Hepatocyte (in vitro differentiated cells): Measurements from ENCODE around the gene CGAS. TPM values are rescaled to one million over a fixed set of nuclear protein-coding genes. Genes with fewer than 3 reads are reported as not detected.
"Not testable (repeated sequence)": the region's sequence is repeated elsewhere in the genome, so short reads cannot be mapped to it uniquely, and the experiment has no call there.

Experiments used
- DNase-seq: peaks from one replicate; pipeline ENCODE4 v3.0.0-alpha.2; 2016; ENCODE audit warnings: low spot score
- H2AFZ ChIP-seq: fragments of 200-600 bp; sonication (generic); 2 replicates; pipeline ENCODE4 v1.6.0; 2016; ENCODE audit warnings: antibody characterized with exemption, mild to moderate bottlenecking
- H3K27ac ChIP-seq: fragments of 200-600 bp; sonication (generic); 2 replicates; pipeline ENCODE4 v1.5.1; 2016; ENCODE audit warnings: mild to moderate bottlenecking
- H3K27me3 ChIP-seq: fragments of 200-600 bp; sonication (generic); 2 replicates; pipeline ENCODE4 v1.6.1; 2016
- H3K36me3 ChIP-seq: fragments of 200-600 bp; sonication (generic); replicated peaks from 2 replicates; pipeline ENCODE4 v1.5.1; 2016; ENCODE audit warnings: low read depth; ENCODE audit not compliant: insufficient read depth
- H3K4me1 ChIP-seq: fragments of 200-600 bp; sonication (generic); 2 replicates; pipeline ENCODE4 v1.5.1; 2016; ENCODE audit warnings: mild to moderate bottlenecking, moderate library complexity; ENCODE audit not compliant: insufficient read depth
- H3K4me2 ChIP-seq: fragments of 200-600 bp; sonication (generic); 2 replicates; pipeline ENCODE4 v1.6.0; 2016
- H3K4me3 ChIP-seq: fragments of 200-600 bp; sonication (generic); 2 replicates; pipeline ENCODE4 v1.5.1; 2016; ENCODE audit warnings: mild to moderate bottlenecking
- H3K79me2 ChIP-seq: fragments of 200-600 bp; sonication (generic); 2 replicates; pipeline ENCODE4 v1.6.0; 2017; ENCODE audit warnings: mild to moderate bottlenecking
- H3K9me2 ChIP-seq: fragments of 200-600 bp; sonication (generic); replicated peaks from 2 replicates; pipeline ENCODE4 v1.6.0; 2017; ENCODE audit warnings: mild to moderate bottlenecking; ENCODE audit not compliant: insufficient read depth
- H3K9me3 ChIP-seq: fragments of 200-600 bp; sonication (generic); 2 replicates; pipeline ENCODE4 v1.5.1; 2016; ENCODE audit warnings: low read depth, mild to moderate bottlenecking
- H4K20me1 ChIP-seq: fragments of 200-600 bp; sonication (generic); 2 replicates; pipeline ENCODE4 v1.6.0; 2016; ENCODE audit warnings: mild to moderate bottlenecking; ENCODE audit not compliant: insufficient read depth, poor library complexity, severe bottlenecking
- EZH2 ChIP-seq: fragments of 200-600 bp; sonication (generic); IDR thresholded peaks from 2 replicates; pipeline ENCODE4 v1.6.1; 2016; ENCODE audit warnings: antibody characterized with exemption, mild to moderate bottlenecking, borderline replicate concordance
- EZH2phosphoT487 ChIP-seq: fragments of 200-600 bp; sonication (generic); IDR thresholded peaks from one replicate; pipeline ENCODE4 v1.6.1; 2018; ENCODE audit warnings: antibody characterized with exemption, mild to moderate bottlenecking, low read depth, moderate library complexity; ENCODE audit not compliant: unreplicated experiment, severe bottlenecking
- WGBS: methylation state at CpG from one replicate; pipeline ENCODE4 v1.1.6; 2016; ENCODE audit warnings: low lambda C conversion rate; ENCODE audit errors: missing lambda C conversion rate; 5-methylcytosine and 5-hydroxymethylcytosine counted together
- polyA plus RNA-seq: library from polyadenylated mRNA; unstranded; fragments of >200 nt; fragmentation: Nextera tagmentation; extraction: Ambion mirVana; gene quantifications from 2 replicates; pipeline ENCODE4 v1.2.1, GENCODE V29; 2016
- small RNA-seq: library from RNA; depleted of rRNA; stranded (forward); fragments of <200 nt; gene quantifications from one replicate; pipeline ENCODE3, GENCODE V24; 2014
- total RNA-seq: library from RNA; depleted of rRNA; stranded (reverse); fragments of >200 nt; gene quantifications from 2 replicates; pipeline ENCODE4 v1.2.3, GENCODE V29; 2014
- TF ChIP-seq, protein P1 (sequence below): fragments of 200-600 bp; sonication (generic); IDR thresholded peaks from 2 replicates; pipeline ENCODE4 v1.5.1; 2016; ENCODE audit warnings: antibody characterized with exemption, mild to moderate bottlenecking; ENCODE audit not compliant: poor library complexity

CGAS gene
- total and polyA plus RNA-seq, 2 experiments from 2014 or later: 0.35 to 0.50 TPM

DNA sequence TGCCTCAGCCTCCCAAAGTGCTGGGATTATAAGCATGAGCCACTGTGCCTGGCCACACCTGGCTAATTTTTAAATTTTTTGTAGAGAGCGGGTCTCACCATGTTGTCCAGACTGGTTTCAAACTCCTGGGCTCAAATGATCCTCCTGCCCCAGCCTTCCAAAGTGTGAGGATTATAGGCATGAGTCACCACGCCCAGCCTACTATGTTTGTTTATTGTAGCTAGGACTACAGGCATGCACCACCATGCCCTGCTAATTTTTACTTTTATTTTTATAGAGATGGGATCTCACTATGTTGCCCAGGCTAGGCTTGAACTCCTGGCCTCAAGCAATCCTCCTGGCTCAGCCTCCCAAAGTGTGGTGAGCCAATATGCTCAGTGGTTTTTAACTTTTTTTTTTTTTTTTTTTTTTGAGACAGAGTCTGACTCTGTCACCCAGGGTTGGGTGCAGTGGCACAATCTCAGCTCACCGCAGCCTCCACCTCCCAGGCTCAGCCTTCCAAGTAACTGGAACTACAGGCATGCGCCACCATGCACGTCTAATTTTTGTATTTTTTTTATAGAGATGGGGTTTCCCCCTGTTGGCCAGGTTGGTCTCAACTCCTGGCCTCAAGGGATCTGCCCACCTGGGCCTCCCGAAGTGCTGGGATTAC is 69.5 kb downstream of the CGAS start:
- no peaks in the 10 kb centered on the region for H3K27me3 ChIP-seq
- TF ChIP-seq EZH2: no peak
- TF ChIP-seq, protein P1, sequence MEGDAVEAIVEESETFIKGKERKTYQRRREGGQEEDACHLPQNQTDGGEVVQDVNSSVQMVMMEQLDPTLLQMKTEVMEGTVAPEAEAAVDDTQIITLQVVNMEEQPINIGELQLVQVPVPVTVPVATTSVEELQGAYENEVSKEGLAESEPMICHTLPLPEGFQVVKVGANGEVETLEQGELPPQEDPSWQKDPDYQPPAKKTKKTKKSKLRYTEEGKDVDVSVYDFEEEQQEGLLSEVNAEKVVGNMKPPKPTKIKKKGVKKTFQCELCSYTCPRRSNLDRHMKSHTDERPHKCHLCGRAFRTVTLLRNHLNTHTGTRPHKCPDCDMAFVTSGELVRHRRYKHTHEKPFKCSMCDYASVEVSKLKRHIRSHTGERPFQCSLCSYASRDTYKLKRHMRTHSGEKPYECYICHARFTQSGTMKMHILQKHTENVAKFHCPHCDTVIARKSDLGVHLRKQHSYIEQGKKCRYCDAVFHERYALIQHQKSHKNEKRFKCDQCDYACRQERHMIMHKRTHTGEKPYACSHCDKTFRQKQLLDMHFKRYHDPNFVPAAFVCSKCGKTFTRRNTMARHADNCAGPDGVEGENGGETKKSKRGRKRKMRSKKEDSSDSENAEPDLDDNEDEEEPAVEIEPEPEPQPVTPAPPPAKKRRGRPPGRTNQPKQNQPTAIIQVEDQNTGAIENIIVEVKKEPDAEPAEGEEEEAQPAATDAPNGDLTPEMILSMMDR: no peak
- TF ChIP-seq EZH2phosphoT487: no peak
- DNase-seq: no peak
- no peak overlapping the region for H3K4me3 ChIP-seq
- no peak overlapping the region for H3K4me2 ChIP-seq
- H3K4me1 ChIP-seq: no peaks in the 10 kb centered on the region
- H3K9me2 ChIP-seq: no peaks in the 10 kb centered on the region
- no peaks in the 10 kb centered on the region for H4K20me1 ChIP-seq
- H2AFZ ChIP-seq: no peak overlapping the region
- 87% methylated on average over 6 of the region's 6 CpGs for WGBS
- H3K9me3 ChIP-seq: no peaks in the 10 kb centered on the region
- H3K79me2 ChIP-seq: no peaks in the 10 kb centered on the region
- no peak overlapping the region for H3K27ac ChIP-seq
- H3K36me3 ChIP-seq: no peaks in the 10 kb centered on the region

- H3K79me2 ChIP-seq, H3K9me3 ChIP-seq, DNase-seq, H3K9me2 ChIP-seq, H2AFZ ChIP-seq, H3K27ac ChIP-seq, H3K4me1 ChIP-seq, H3K36me3 ChIP-seq, H3K4me3 ChIP-seq, H4K20me1 ChIP-seq, H3K27me3 ChIP-seq, H3K4me2 ChIP-seq: not testable (repeated sequence)
- 96% methylated on average over 10 of the region's 10 CpGs for WGBS
Measured at GRCh38 chr6:73381531-73381930, 70.6 kb downstream of the CGAS start.

DNA sequence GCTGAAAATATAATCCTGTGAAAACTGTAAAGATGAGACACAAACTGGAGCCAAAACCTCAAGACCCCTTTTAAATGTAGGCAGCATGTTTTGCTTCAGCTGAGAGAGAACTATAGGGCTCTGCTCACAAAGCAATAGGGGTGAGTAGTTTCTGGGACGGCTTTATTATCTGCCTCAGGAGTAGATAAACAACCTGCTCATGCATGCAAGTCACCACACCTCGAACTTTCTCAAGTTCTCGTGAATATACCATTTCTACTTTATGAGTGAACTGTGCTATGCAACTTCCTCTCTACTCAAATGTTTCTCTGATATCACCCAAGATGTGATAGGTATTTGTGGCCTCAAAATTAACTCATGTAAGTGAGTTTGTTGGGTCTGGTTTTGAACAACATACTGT is 74.9 kb downstream of the CGAS start:
- Histone ChIP-seq H3K4me1 (no peaks in the 10 kb centered on the region), H3K36me3 (no peaks in the 10 kb centered on the region), H3K4me3 (no peak overlapping the region), H3K9me3 (no peaks in the 10 kb centered on the region), H3K27me3 (no peaks in the 10 kb centered on the region), H3K27ac (no peak overlapping the region), H4K20me1 (no peaks in the 10 kb centered on the region), H3K79me2 (no peaks in the 10 kb centered on the region), H2AFZ (no peak overlapping the region), H3K9me2 (no peaks in the 10 kb centered on the region), H3K4me2 (no peak overlapping the region)
- TF ChIP-seq EZH2phosphoT487 (no peak), EZH2 (no peak)
- 56% methylated on average over 3 of the region's 3 CpGs for WGBS
- DNase-seq: no peak

- Histone ChIP-seq H3K36me3 (no peaks in the 10 kb centered on the region), H2AFZ (no peak overlapping the region), H3K9me2 (no peaks in the 10 kb centered on the region), H3K79me2 (no peaks in the 10 kb centered on the region), H3K4me1 (no peaks in the 10 kb centered on the region), H4K20me1 (no peaks in the 10 kb centered on the region), H3K4me2 (no peak overlapping the region), H3K9me3 (no peaks in the 10 kb centered on the region), H3K4me3 (no peak overlapping the region), H3K27ac (no peak overlapping the region), H3K27me3 (no peaks in the 10 kb centered on the region)
- no peak for DNase-seq
- TF ChIP-seq, protein P1: no peak
- no peak for TF ChIP-seq EZH2phosphoT487
- TF ChIP-seq EZH2: no peak
- WGBS: 62% methylated on average over 1 of the region's 1 CpG
Measured at GRCh38 chr6:73375216-73375615, 76.9 kb downstream of the CGAS start.

Small RNAs within 50 kb of the gene (small RNA-seq; reads per million reads assigned to genes)
- gene RN7SL827P: not detected
- not detected for gene RNU6-975P

Other genes with a start within 250 kb of the CGAS start
- gene KHDC1L, start 226.8 kb downstream of the CGAS start, total RNA-seq: not detected in 2 replicates
- gene KHDC1L, start 226.8 kb downstream of the CGAS start, polyA plus RNA-seq: 0.61 TPM in 1 of 2 replicates, not detected in the other
- 4.3 and 6.9 TPM in 2 replicates for gene KHDC1, start 189.1 kb downstream of the CGAS start, total RNA-seq
- gene KHDC1, start 189.1 kb downstream of the CGAS start, polyA plus RNA-seq: 5.5 and 7.3 TPM in 2 replicates
- gene DPPA5, start 98.0 kb downstream of the CGAS start, total RNA-seq: not detected in 2 replicates
- gene DPPA5, start 98.0 kb downstream of the CGAS start, polyA plus RNA-seq: not detected in 2 replicates
- gene KHDC3L, start 89.6 kb downstream of the CGAS start, total RNA-seq: not detected in 2 replicates
- gene KHDC3L, start 89.6 kb downstream of the CGAS start, polyA plus RNA-seq: not detected in 2 replicates
- not detected in 2 replicates for gene OOEP, start 82.4 kb downstream of the CGAS start, total RNA-seq
- not detected in 2 replicates for gene OOEP, start 82.4 kb downstream of the CGAS start, polyA plus RNA-seq
- gene DDX43, start 57.5 kb downstream of the CGAS start, total RNA-seq: not detected in 2 replicates
- gene DDX43, start 57.5 kb downstream of the CGAS start, polyA plus RNA-seq: 0.07 TPM in 1 of 2 replicates, not detected in the other
- gene MTO1, start 9.4 kb upstream of the CGAS start, total RNA-seq: 27.4 and 28.2 TPM in 2 replicates
- gene MTO1, start 9.4 kb upstream of the CGAS start, polyA plus RNA-seq: 13.1 and 19.2 TPM in 2 replicates
- gene EEF1A1, start 68.7 kb upstream of the CGAS start, total RNA-seq: 11,226 and 12,699 TPM in 2 replicates
- gene EEF1A1, start 68.7 kb upstream of the CGAS start, polyA plus RNA-seq: 2,468 and 2,627 TPM in 2 replicates
- 76.9 and 90.6 TPM in 2 replicates for gene SLC17A5, start 201.7 kb upstream of the CGAS start, total RNA-seq
- gene SLC17A5, start 201.7 kb upstream of the CGAS start, polyA plus RNA-seq: 47.7 TPM in 2 replicates
- gene CD109, start 243.9 kb upstream of the CGAS start, total RNA-seq: 7.3 and 8.2 TPM in 2 replicates
- gene CD109, start 243.9 kb upstream of the CGAS start, polyA plus RNA-seq: 3.0 and 4.7 TPM in 2 replicates